HEK293T (cell line): ENCODE measurements around the gene BSCL2.
A peak's percentile ranks its signal among the peaks of the same experiment; 100 is the strongest.

ENCODE experiments used
- CTCF ChIA-PET: fragments of 350-600 bp; formaldehyde crosslinking; extraction: SDS; loops from one replicate; lab custom pipeline; 2021; ENCODE audit warnings: antibody characterized with exemption, inconsistent platforms; lab: Yijun Ruan, JAX
- POLR2A ChIA-PET: fragments of 350-600 bp; formaldehyde crosslinking; extraction: SDS; loops from one replicate; lab custom pipeline; 2020; ENCODE audit warnings: antibody characterized with exemption, inconsistent platforms; lab: Yijun Ruan, JAX
- DNase-seq: peaks from one replicate; pipeline ENCODE4 v3.0.0; 2012; ENCODE audit warnings: mixed read lengths; ENCODE audit errors: extremely low spot score
- ARNT ChIP-seq: fragments of 450-650 bp; IDR thresholded peaks from 2 replicates; pipeline ENCODE4 v1.6.1; 2017; ENCODE audit warnings: mild to moderate bottlenecking
- BHLHE40 ChIP-seq: fragments of 450-650 bp; IDR thresholded peaks from 2 replicates; pipeline ENCODE4 v1.6.1; 2016; ENCODE audit warnings: mild to moderate bottlenecking, moderate library complexity, borderline replicate concordance
- CTBP1 ChIP-seq: fragments of 450-650 bp; IDR thresholded peaks from 2 replicates; pipeline ENCODE4 v1.6.1; 2016; ENCODE audit warnings: borderline replicate concordance
- ELF4 ChIP-seq: fragments of 450-650 bp; IDR thresholded peaks from 2 replicates; pipeline ENCODE4 v1.6.1; 2017; ENCODE audit warnings: antibody characterized with exemption
- FOXA1 ChIP-seq: fragments of 450-650 bp; IDR thresholded peaks from 2 replicates; pipeline ENCODE4 v1.6.1; 2016; ENCODE audit warnings: mild to moderate bottlenecking
- FOXK2 ChIP-seq: fragments of 450-650 bp; IDR thresholded peaks from 2 replicates; pipeline ENCODE4 v1.6.1; 2016; ENCODE audit warnings: mild to moderate bottlenecking
- FOXM1 ChIP-seq: fragments of 450-650 bp; IDR thresholded peaks from 2 replicates; pipeline ENCODE4 v1.6.1; 2017; ENCODE audit warnings: mild to moderate bottlenecking, borderline replicate concordance
- HDGF ChIP-seq: fragments of 450-650 bp; IDR thresholded peaks from 2 replicates; pipeline ENCODE4 v1.6.1; 2017; ENCODE audit warnings: antibody characterized with exemption, borderline replicate concordance
- L3MBTL2 ChIP-seq: fragments of 450-650 bp; conservative IDR thresholded peaks from 2 replicates; pipeline ENCODE4 v1.6.1; 2016; ENCODE audit warnings: mild to moderate bottlenecking
- LEF1 ChIP-seq: fragments of 450-650 bp; IDR thresholded peaks from 2 replicates; pipeline ENCODE4 v1.6.1; 2017; ENCODE audit warnings: mild to moderate bottlenecking, borderline replicate concordance
- NFRKB ChIP-seq: fragments of 450-650 bp; IDR thresholded peaks from 2 replicates; pipeline ENCODE4 v1.6.1; 2016; ENCODE audit warnings: mild to moderate bottlenecking, moderate library complexity
- SP1 ChIP-seq: fragments of 450-650 bp; IDR thresholded peaks from 2 replicates; pipeline ENCODE4 v1.6.1; 2017
- SUZ12 ChIP-seq: fragments of 450-650 bp; IDR thresholded peaks from 2 replicates; pipeline ENCODE4 v1.6.1; 2016; ENCODE audit warnings: mild to moderate bottlenecking
- TARDBP ChIP-seq: fragments of 450-650 bp; IDR thresholded peaks from 2 replicates; pipeline ENCODE4 v1.6.1; 2016
- ZNF384 ChIP-seq: fragments of 450-650 bp; IDR thresholded peaks from 2 replicates; pipeline ENCODE4 v1.6.1; 2016
- TF ChIP-seq, protein P1 (sequence below): fragments of 450-650 bp; IDR thresholded peaks from 2 replicates; pipeline ENCODE4 v1.6.1; 2016

The BSCL2 gene

DNA sequence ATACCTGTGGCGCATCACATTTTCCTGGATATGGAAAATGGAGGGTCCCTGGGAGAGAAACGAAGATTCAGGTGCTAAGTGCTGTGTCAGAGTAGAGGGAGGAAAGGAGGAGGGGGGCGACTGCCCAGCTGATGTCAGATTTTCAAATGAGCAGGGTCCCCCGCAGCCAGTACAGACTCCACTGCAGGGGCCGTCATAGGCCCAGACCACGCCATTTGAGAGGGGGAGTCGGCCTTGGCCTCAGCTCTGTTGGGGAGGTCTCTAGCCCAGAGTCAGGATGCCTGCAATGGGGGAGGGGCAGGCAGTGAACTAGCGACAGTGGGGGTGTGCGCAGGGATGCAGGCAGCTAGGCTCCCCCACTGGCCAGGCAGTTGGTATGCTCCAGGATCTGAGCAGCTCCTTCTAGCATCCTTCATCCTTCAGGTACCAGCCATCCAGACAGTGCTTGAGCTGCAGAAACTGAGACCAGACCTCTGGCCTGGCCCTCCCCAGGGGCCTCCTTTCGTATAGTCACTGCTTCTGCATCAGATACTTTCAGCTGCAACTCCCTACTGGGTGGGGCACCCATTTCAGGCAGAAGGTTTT is at the start of gene BSCL2, which contains the start of gene GNG3:
Gene BSCL2 (minus strand): TSS at position 148 of the 585 bp plus-strand sequence. CDS start 229 bp downstream, outside the sequence.
Gene GNG3 (plus strand): TSS at position 400 of the 585 bp plus-strand sequence. CDS start 620 bp downstream, outside the sequence.
- POLR2A ChIA-PET = interaction anchor here (1.3 to 6.6 kb wide), 7 partner anchors 18 to 148 kb away, joined by 3 to 65 read pairs (median 6); partner anchors contain the start of genes HNRNPUL2, LBHD1, MTA2 and TTC9C
- no peak for DNase-seq
- CTCF ChIA-PET = interaction anchor here (0.5 to 1.7 kb wide), 2 partner anchors 13 to 79 kb away, joined by 3 to 5 read pairs; no protein-coding TSS in a partner anchor
- TF ChIP-seq LEF1 (no peak), BHLHE40 (no peak), FOXK2 (no peak), SP1 (no peak), L3MBTL2 (no peak), HDGF (no peak), CTBP1 (no peak), ELF4 (no peak), TARDBP (no peak), ARNT (no peak), SUZ12 (no peak), FOXA1 (no peak), NFRKB (no peak), FOXM1 (no peak), ZNF384 (no peak)
- TF ChIP-seq, protein P1, sequence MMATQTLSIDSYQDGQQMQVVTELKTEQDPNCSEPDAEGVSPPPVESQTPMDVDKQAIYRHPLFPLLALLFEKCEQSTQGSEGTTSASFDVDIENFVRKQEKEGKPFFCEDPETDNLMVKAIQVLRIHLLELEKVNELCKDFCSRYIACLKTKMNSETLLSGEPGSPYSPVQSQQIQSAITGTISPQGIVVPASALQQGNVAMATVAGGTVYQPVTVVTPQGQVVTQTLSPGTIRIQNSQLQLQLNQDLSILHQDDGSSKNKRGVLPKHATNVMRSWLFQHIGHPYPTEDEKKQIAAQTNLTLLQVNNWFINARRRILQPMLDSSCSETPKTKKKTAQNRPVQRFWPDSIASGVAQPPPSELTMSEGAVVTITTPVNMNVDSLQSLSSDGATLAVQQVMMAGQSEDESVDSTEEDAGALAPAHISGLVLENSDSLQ = no peak

DNA sequence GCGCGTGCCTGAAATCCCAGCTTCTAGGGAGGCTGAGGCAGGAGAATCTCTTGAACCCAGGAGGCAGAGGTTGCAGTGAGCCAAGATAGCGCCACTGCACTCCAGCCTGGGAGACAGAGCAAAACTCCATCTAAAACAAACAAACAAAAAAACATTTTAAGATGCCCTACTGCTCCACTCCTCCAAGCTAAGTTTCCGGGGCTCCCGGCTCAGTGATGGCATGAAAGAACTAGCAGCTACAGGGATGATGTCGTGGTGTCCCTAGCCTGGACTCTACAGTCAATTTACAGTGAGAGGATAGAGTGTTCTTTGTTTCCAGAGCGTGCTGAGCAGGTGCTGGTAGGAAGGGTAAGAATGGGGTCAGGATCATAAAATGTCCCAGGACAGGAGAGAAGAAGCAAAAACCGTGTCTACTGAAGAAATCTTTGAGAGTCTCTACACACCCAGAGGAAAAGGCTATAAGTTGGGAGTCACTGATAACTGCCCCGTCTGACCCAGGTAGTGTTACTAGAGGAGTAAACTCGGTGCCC is 47.9 kb upstream of the BSCL2 start:
- DNase-seq = no peak
- CTCF ChIA-PET = interaction anchor here (2.1 kb wide), 1 partner anchor 15 kb away, joined by 7 read pairs; no protein-coding TSS in a partner anchor
- TF ChIP-seq L3MBTL2 (no peak), TARDBP (no peak), CTBP1 (no peak), NFRKB (no peak), SUZ12 (no peak), ELF4 (no peak), ARNT (no peak), FOXK2 (no peak), FOXA1 (no peak), LEF1 (no peak), ZNF384 (no peak), BHLHE40 (no peak)
- TF ChIP-seq, protein P1 = no peak
- POLR2A ChIA-PET = interaction anchor here (1.1 to 6.3 kb wide), 7 partner anchors 14 to 164 kb away, joined by 3 to 97 read pairs (median 7); partner anchors contain the start of genes HNRNPUL2, MTA2, TAF6L and TTC9C

DNA sequence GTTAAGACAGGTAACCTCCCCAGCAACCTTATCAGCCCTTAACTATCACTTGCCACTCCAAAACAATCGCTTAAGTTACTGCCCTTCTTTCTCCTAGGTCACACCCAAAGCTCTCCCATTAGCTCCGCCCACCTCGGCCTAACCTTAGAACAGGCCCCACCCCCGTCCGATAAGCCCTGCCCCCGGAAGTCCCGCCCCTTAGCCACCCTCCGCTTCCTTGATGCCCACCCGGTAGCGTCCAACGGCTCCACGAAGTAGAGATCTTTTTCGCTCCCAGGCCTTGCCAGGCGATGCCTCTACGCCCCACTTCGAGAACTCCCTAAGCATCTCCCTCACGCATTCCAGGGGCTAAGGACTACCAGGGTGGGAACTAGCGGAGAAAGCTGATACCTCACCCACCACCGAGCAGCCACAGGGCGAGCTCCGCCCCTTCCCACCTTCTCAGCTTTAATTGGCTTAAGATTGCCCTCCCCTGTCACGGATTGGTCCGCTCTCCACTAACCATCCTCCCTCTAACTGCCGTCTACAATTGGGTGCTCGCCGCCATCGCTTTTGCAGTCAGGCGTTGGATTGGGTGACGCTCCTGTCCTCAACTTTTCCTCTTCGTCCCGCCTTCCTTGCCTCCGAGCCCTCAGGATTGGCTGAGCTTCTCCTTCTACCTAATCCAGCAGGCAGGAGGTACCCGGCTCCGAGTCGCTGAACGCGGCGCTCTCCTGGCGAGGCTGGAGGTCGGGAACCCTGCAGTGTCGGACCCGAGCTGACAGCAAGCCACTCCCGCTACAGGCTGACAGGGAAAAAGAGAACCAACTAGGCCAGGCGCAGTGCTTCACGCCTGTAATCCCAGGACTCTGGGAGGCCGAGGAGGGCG is 46.7 kb upstream of the BSCL2 start, which contains the start of gene ZBTB3:
Gene ZBTB3 (minus strand): TSS at position 425 of the 868 bp plus-strand sequence. CDS start 496 bp downstream, outside the sequence.
- ChIA-PET POLR2A (interaction anchor here (0.7 to 6.3 kb wide), 58 partner anchors 8 to 330 kb away, joined by 3 to 97 read pairs (median 4); partner anchors contain the start of genes B3GAT3, BSCL2, C11orf98 and CSKMT), CTCF (interaction anchor here (0.6 to 2.1 kb wide), 8 partner anchors 8 to 127 kb away, joined by 3 to 7 read pairs (median 3); partner anchors contain the start of genes POLR2G and TAF6L)
- peak; percentile 94 for DNase-seq
- peak; percentile 81 for TF ChIP-seq L3MBTL2
- TF ChIP-seq CTBP1 = no peak
- peak; percentile 65 for TF ChIP-seq ELF4
- peak; percentile 72 for TF ChIP-seq SP1
- TF ChIP-seq FOXA1 = no peak
- TF ChIP-seq, protein P1 = peak; percentile 99

DNA sequence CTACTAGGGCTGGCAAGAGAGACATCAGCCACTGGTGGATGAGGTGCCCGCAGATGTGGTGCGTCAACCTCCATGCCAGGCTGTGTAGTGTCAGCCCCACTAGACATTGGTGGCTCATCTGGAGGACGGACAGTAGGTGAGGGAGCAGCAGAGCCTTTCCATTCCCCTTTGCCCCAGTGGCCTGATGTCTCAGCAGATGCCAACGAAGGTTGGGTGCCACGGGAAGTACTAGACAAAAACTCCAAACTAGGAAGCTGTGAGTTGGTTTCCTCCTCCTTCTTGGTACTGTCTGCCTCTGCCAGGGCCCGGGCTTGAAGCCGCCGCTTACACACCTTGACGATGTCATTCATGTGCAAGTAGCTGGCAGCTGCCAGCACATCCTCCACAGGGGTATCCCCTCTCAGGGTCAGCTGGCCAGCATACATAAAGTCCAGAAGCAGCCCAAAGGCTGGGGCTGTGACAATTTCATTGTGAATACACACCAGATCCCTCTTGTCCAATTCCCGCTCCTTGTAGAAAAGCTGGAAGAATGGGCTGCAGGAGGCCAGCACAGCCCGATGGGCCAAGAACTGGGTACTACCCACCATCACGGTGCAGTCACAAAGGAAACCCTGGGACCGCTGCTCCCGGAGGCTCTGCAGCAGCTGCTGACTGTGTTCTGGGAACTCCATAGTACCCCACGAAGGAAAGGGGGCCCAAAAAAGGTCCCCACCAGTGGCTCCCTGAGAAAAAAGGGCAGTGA is 45.9 kb upstream of the BSCL2 start:
- TF ChIP-seq ELF4 (no peak), LEF1 (no peak), HDGF (no peak), TARDBP (no peak), CTBP1 (no peak), ZNF384 (no peak), SP1 (no peak), FOXM1 (no peak), BHLHE40 (no peak), FOXK2 (no peak), ARNT (no peak), SUZ12 (no peak), L3MBTL2 (no peak), FOXA1 (no peak)
- TF ChIP-seq, protein P1 = no peak
- POLR2A ChIA-PET = interaction anchor here (0.8 to 6.3 kb wide), 43 partner anchors 9 to 208 kb away, joined by 3 to 97 read pairs (median 5); partner anchors contain the start of genes B3GAT3, BSCL2, C11orf98 and CSKMT
- CTCF ChIA-PET = interaction anchor here (0.7 to 2.1 kb wide), 6 partner anchors 8 to 128 kb away, joined by 3 to 7 read pairs (median 3); partner anchors contain the start of genes POLR2G and TAF6L
- no peak for DNase-seq
